ENCODE data around the gene TTC21B.

Gene TTC21B

DNA sequence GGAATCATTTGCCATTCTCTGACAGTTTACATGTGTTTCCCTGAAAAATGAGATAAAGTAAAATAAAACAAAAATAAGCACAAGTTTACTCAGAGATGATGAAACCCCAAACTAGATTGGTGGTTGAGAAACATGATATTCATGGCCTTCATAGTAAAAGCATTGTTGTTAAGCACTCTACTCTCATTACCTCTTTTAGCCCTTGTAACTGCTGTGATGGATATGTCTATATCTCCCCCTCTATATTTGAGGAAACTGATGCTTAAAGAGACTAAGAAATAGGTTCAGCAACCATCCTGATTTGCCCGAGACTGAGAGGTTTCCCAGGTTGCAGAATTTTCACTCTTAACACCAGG lies 125.7 kb downstream of the TTC21B start:
- DNase-seq, result peak; percentile 78

DNA sequence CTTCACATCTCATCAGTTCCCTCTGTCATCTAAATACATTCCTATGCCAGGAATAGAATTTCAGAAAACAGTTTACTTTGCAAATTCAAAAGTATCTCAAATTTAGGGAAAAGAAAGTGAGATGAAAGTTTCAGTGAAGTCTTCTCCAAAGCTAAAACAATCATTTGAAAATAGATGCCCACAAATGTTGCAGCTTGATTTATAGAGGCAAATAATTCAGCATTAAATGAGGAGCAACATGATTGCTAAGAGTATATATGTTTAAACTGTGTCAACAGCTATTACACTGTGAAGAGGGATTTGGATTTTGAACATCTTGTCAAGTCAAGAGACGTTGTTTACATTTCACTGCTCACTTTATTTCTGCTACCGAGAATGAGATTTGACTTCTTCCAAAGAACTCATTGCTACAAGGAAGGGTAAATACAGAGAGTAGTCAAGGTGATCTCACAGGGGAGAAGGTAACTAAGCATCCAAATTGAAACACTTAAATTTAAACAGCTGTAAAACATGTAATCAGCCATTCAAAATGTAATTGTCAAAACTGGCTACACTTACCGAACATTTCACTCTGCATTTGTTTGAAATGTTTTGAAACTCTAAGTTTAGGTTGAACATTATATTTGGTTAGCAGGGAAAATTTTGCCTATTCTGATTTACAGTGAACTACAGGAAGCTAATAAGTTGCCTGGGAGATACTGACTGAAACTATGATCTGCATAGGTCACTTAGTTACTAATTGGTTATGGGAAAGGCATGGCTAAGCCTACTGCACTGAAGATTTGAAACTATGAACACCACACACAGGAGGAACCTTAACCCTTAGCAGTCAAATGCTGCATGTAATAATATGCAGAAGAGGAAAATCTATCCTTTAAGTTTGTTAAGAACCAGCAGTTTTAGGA lies 126.3 kb downstream of the TTC21B start:
- DNase-seq, result peak; percentile 53

DNA sequence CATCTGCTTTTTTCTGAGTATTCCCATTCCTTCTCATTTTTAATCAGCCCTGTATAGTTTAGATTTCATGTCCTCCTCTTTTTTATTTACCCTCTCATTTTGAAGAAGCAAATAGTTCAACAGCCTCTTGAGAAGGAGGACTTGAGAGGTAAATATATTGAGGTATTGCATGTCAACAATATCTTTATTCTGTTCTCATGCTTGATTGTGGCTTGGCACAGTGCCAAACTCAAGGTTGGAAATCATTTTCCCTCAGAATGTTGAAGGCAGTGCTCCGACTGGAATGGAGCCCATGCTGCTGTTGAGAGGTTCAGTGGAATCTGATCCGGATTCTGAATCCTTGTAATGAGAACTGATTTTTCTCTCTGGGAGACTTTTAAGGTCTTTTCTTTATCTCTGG lies 128.5 kb downstream of the TTC21B start:
- no peak for DNase-seq
